GM18951 (cell line): ENCODE results near the gene GNAQ.
"Not testable (repeated sequence)": the region's sequence is repeated elsewhere in the genome, so short reads cannot be mapped to it uniquely, and the experiment has no call there.

ENCODE experiments used
- POLR2A ChIP-seq: IDR thresholded peaks from 4 replicates; pipeline ENCODE4 v1.6.1; 2011; ENCODE audit warnings: mild to moderate bottlenecking; ENCODE audit not compliant: insufficient read length, insufficient read depth; ENCODE audit errors: extremely low read depth
- in situ Hi-C: fragments of 300-500 bp; cut with MboI; formaldehyde crosslinking; loops from one replicate; pipeline ENCODE4 v1.12.0; 2022; ENCODE audit warnings: low sequenced_read_pairs, mixed read lengths, inconsistent platforms; ENCODE audit not compliant: unreplicated experiment

GNAQ gene

GRCh38 chr9:78031444-78031892 lies at the start of gene GNAQ:
TSS of gene GNAQ (minus strand) at chr9:78031811. CDS start at chr9:78031235, 576 bp downstream.
- in situ Hi-C loops = no loop called here
- no peak for TF ChIP-seq POLR2A

DNA sequence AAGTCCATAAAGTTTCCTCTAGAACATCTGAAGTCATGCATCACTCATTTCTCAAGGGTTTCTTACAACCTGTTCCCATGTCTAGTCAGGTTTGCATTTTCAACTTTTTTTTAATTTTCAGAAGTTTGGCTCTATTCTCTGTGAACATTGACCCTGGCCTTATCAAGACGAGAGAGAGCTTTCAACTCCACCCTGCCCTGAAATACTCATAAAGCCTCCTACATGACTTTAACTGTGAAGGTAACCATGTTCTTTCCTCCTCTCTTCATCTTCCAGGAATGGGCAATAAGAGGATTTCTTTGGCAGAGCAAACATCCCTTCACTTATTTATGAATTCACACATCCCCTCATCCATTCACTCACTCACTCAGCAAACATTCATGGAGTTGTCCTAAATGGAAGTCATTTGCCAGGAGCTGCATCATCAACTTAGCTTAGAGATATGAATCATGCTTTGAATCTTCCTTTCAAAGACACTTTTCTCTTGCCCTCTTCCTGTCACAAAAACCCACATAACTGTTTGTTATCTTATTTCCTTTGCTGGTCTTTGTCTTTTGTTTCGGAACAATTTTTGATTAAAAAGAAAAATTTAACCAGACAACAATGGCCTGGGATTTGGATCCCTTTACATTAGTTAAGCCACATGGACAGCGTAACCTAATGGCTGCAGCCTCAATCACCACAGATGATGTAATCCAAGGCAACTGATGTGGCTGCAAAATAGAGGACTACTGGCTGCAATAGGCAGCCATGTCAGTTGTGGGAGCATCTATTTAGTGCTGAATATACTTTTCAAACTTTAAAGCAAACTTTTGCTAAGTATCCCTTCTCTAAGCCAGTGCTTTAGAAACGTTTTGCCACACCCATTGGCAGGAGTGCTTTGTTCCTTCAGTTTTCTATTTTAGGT lies 43.0 kb upstream of the GNAQ start:
- in situ Hi-C loops = no loop called here
- no peak for TF ChIP-seq POLR2A

DNA sequence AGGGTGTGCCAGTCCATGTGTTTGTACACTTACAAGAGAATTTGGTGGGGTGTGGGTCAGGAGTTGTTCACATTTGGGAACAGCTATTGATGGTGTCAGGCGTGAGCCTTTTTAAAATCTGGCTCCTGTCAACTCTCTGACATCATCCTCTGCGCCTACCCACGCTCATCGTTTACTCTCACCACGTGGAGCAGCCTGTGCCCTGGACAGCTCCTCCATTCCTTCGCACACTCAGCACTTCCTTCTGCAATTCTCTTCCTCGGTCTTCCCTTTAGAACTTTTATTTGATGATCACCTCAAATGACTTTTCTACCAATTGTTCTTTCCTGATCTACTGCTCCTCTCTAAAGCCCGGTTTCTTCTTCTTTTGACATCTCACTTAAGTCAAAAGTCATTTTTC lies 42.1 kb upstream of the GNAQ start:
- no peak for TF ChIP-seq POLR2A
- in situ Hi-C loops = no loop called here

- in situ Hi-C loops = no loop called here
These were observed 41.1 kb upstream of the GNAQ start for GRCh38 chr9:78072586-78073199.

DNA sequence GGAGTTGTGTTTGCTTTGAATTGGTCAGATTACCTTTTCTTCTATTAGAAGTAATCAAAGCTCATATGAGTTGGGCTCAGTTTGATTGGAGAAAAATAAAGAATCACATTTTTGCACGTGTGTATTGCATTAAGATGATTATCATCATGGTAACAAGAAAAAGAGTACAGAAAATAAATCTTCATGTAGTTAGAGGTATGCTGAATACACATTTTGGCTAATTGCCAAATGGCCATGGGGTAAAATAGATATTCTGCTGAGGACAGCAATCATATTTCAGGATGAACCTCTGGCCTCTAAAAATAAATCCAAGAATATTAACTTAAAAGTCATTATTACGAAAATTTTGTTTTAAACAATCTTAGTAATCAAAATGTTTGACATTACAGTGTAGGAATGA lies 38.9 kb upstream of the GNAQ start:
- in situ Hi-C loops = no loop called here
- no peak for TF ChIP-seq POLR2A

More at GRCh38 chr9:78072586-78073199, 41.1 kb upstream of the GNAQ start:
- TF ChIP-seq POLR2A = no peak

DNA sequence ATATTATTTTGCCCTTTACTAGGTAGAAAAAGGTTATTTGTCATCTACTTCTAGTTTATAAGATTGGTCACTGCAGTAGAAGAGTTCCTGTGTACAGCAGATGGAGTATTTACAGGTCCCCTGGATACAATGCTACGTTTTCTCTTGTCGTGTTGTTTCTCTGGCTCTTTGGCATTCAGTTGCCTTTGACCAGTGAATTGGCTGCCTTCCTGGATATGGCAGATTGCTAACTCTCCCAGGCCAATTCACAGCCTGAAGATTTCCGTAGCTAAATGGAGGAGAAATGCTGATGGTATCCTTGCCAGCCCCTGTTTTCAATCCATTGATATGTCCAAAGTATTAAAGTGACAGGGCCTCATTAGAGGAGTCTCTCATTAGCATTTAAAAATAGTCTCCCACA lies 32.5 kb upstream of the GNAQ start:
- TF ChIP-seq POLR2A = no peak
- in situ Hi-C loops = no loop called here

GRCh38 chr9:78062710-78063109 lies 31.1 kb upstream of the GNAQ start:
- no peak for TF ChIP-seq POLR2A
- in situ Hi-C loops = no loop called here

DNA sequence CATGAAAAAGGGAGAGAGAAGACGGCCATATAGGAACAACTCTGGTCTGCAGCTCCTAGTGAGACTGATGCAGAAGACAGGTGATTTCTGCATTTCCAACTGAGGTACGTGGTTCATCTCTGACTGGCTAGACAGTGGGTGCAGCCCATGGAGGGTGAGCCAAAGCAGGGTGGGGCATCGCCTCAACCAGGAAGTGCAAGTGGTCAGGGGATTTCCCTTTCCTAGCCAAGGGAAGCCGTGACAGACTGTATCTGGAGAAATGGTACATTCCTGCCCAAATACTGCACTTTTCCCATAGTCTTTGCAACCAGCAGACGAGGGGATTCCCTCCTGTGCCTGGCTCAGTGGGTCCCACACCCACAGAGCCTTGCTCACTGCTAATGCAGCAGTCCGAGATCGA lies 22.6 kb upstream of the GNAQ start:
- in situ Hi-C loops = not testable (repeated sequence)

- TF ChIP-seq POLR2A = no peak
- in situ Hi-C loops = no loop called here
These were observed 22.0 kb upstream of the GNAQ start for GRCh38 chr9:78053627-78054026.

DNA sequence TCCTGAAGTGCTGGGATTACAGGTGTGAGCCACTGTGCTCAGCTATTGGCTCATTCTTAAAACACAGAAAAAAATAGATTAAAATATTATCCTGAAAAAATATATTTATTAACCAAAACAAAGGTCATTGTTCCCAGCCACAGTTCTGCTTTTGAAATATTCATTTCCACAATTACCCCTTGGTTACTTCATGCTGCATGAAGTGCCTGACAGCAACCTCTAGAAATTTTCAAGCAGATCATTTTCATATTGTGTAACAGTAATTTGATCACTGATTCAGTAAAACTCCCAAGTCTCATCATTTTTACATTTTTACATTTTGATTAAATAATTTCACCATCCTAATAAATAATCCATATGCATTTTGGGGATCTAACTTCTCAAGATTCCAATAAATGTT lies 18.8 kb upstream of the GNAQ start:
- TF ChIP-seq POLR2A = no peak
- in situ Hi-C loops = no loop called here

GRCh38 chr9:78049484-78049883 lies 17.9 kb upstream of the GNAQ start:
- TF ChIP-seq POLR2A = no peak
- in situ Hi-C loops = no loop called here

- no peak for TF ChIP-seq POLR2A
- in situ Hi-C loops = no loop called here
These were observed 15.5 kb upstream of the GNAQ start for GRCh38 chr9:78047106-78047505.

GRCh38 chr9:78046112-78046511 lies 14.5 kb upstream of the GNAQ start:
- in situ Hi-C loops = no loop called here
- TF ChIP-seq POLR2A = no peak

GRCh38 chr9:78044886-78045285 lies 13.3 kb upstream of the GNAQ start:
- TF ChIP-seq POLR2A = no peak
- in situ Hi-C loops = no loop called here
